Measurements from ENCODE around the gene SCYL1. TPM values are rescaled to one million over a fixed set of nuclear protein-coding genes. Genes with fewer than 3 reads are reported as not detected.
A peak's percentile ranks its signal among the peaks of the same experiment; 100 is the strongest.

The SCYL1 gene
- polyA plus RNA-seq, 1 donor (not counting 4 experiments of a cell fraction or from before 2014, with no cell fraction given), result 31.3 TPM

- no peaks in the 10 kb centered on the region for H4K20me1 ChIP-seq (ENCODE audit: control insufficient read depth, extremely low read depth, insufficient read depth, low read length)
- no peak overlapping the region for H2AFZ ChIP-seq (ENCODE audit: control insufficient read depth, low read length)
- no peaks in the 10 kb centered on the region for H3K36me3 ChIP-seq (ENCODE audit: control insufficient read depth in 2 of 2, extremely low read depth in 1 of 2, insufficient read depth in 2 of 2, low read length in 2 of 2)
- peaks cover 3% of the 10 kb centered on the region for H3K79me2 ChIP-seq (ENCODE audit: control insufficient read depth, insufficient read depth, low read length)
- dilution Hi-C loops (cut with MboI; ENCODE audit: extremely low pct_ligation_motif_present, low sequenced_read_pairs), result no loop called here
- H3K9me1 ChIP-seq (ENCODE audit: control insufficient read depth, extremely low read depth, insufficient read depth, low read length), result peaks cover 6% of the 10 kb centered on the region
- H3K4me3 ChIP-seq (ENCODE audit: control insufficient read depth in 2 of 3, extremely low read depth in 1 of 3, insufficient read depth in 2 of 3, low read depth in 1 of 3, low read length in 3 of 3), result no peak overlapping the region
- DNase-seq (ENCODE audit: low read depth, low spot score) (no peak), FAIRE-seq (no peak)
- H3K27ac ChIP-seq (ENCODE audit: control insufficient read depth, insufficient read depth, low read length), result peak overlapping the region; percentile 94
- H3K27me3 ChIP-seq (ENCODE audit: control insufficient read depth, extremely low read depth, insufficient read depth, low read length), result no peaks in the 10 kb centered on the region
- no peaks in the 10 kb centered on the region for H3K9me3 ChIP-seq (ENCODE audit: control insufficient read depth, low read depth, low read length)
- TF ChIP-seq CTCF (optimal IDR thresholded peaks at IDR 0.05 in 1 of 3, IDR thresholded peaks at IDR 0.05 in 1 of 3, conservative IDR thresholded peaks at IDR 0.05 in 1 of 3; ENCODE audit: extremely low read depth in 1 of 3, insufficient read depth in 2 of 3, low read length in 3 of 3), result no peak
- TF ChIP-seq EZH2 (IDR thresholded peaks at IDR 0.05; ENCODE audit: low read length), result no peak
- peaks cover 91% of the 10 kb centered on the region for H3K4me1 ChIP-seq (ENCODE audit: control insufficient read depth, extremely low read depth, insufficient read depth, low read length)
- H3K9ac ChIP-seq (ENCODE audit: control insufficient read depth, extremely low read depth, insufficient read depth, low read length), result peak overlapping the region; percentile 86
- peak overlapping the region; percentile 63 for H3K4me2 ChIP-seq (ENCODE audit: control insufficient read depth, extremely low read depth, insufficient read depth, low read depth, low read length)
Observed at GRCh38 chr11:65489035-65489705, 35.7 kb upstream of the SCYL1 start.

- H3K4me2 ChIP-seq (ENCODE audit: control insufficient read depth, extremely low read depth, insufficient read depth, low read depth, low read length), result peak overlapping the region; percentile 8
- DNase-seq (ENCODE audit: low read depth, low spot score), result no peak
- dilution Hi-C loops (cut with MboI; ENCODE audit: extremely low pct_ligation_motif_present, low sequenced_read_pairs), result no loop called here
- H2AFZ ChIP-seq (ENCODE audit: control insufficient read depth, low read length), result no peak overlapping the region
- H3K27me3 ChIP-seq (ENCODE audit: control insufficient read depth, extremely low read depth, insufficient read depth, low read length), result no peaks in the 10 kb centered on the region
- no peaks in the 10 kb centered on the region for H4K20me1 ChIP-seq (ENCODE audit: control insufficient read depth, extremely low read depth, insufficient read depth, low read length)
- H3K27ac ChIP-seq (ENCODE audit: control insufficient read depth, insufficient read depth, low read length), result peak overlapping the region; percentile 94
- FAIRE-seq, result no peak
- peaks cover 6% of the 10 kb centered on the region for H3K9me1 ChIP-seq (ENCODE audit: control insufficient read depth, extremely low read depth, insufficient read depth, low read length)
- no peaks in the 10 kb centered on the region for H3K36me3 ChIP-seq (ENCODE audit: control insufficient read depth in 2 of 2, extremely low read depth in 1 of 2, insufficient read depth in 2 of 2, low read length in 2 of 2)
- H3K4me3 ChIP-seq (ENCODE audit: control insufficient read depth in 2 of 3, extremely low read depth in 1 of 3, insufficient read depth in 2 of 3, low read depth in 1 of 3, low read length in 3 of 3), result no peak overlapping the region
- no peaks in the 10 kb centered on the region for H3K9me3 ChIP-seq (ENCODE audit: control insufficient read depth, low read depth, low read length)
- peaks cover 3% of the 10 kb centered on the region for H3K79me2 ChIP-seq (ENCODE audit: control insufficient read depth, insufficient read depth, low read length)
- H3K9ac ChIP-seq (ENCODE audit: control insufficient read depth, extremely low read depth, insufficient read depth, low read length), result peak overlapping the region; percentile 39
- peaks cover 96% of the 10 kb centered on the region for H3K4me1 ChIP-seq (ENCODE audit: control insufficient read depth, extremely low read depth, insufficient read depth, low read length)
- TF ChIP-seq CTCF (optimal IDR thresholded peaks at IDR 0.05 in 1 of 3, IDR thresholded peaks at IDR 0.05 in 1 of 3, conservative IDR thresholded peaks at IDR 0.05 in 1 of 3; ENCODE audit: extremely low read depth in 1 of 3, insufficient read depth in 2 of 3, low read length in 3 of 3), result no peak
- TF ChIP-seq EZH2 (IDR thresholded peaks at IDR 0.05; ENCODE audit: low read length), result no peak
Observed at GRCh38 chr11:65489706-65490320, 35.1 kb upstream of the SCYL1 start.
